GM23338 (cell line): ENCODE data around the gene TRAF3.

ENCODE experiments used
- EZH2 ChIP-seq: fragments of 200-600 bp; sonication (generic); IDR thresholded peaks from one replicate; pipeline ENCODE4 v1.8.0; 2017; ENCODE audit warnings: antibody characterized with exemption, mild to moderate bottlenecking, low read depth; ENCODE audit not compliant: unreplicated experiment
- EZH2phosphoT487 ChIP-seq: fragments of 200-600 bp; sonication (generic); IDR thresholded peaks from one replicate; pipeline ENCODE4 v1.8.1; 2018; ENCODE audit warnings: antibody characterized with exemption; ENCODE audit not compliant: unreplicated experiment
- JUNB ChIP-seq: IDR thresholded peaks from one replicate; pipeline ENCODE4 v1.6.1; 2016; ENCODE audit warnings: antibody characterized with exemption; ENCODE audit not compliant: unreplicated experiment
- POLR2AphosphoS5 ChIP-seq: IDR thresholded peaks from 2 replicates; pipeline ENCODE4 v1.6.1; 2016; ENCODE audit warnings: antibody characterized with exemption, low read depth
- TF ChIP-seq, protein P1 (sequence below): IDR thresholded peaks from 2 replicates; pipeline ENCODE4 v1.6.1; 2016; ENCODE audit warnings: antibody characterized with exemption
- TF ChIP-seq, protein P2 (sequence below), 2 experiments: fragments of 200-600 bp in 1 of 2; sonication (generic) in 1 of 2; conservative IDR thresholded peaks; 2 replicates each; pipeline versions ENCODE4 v1.5.1 to v1.6.1; 2016 to 2017; ENCODE audit warnings: antibody characterized with exemption in 2 of 2, low read depth in 2 of 2, mild to moderate bottlenecking in 2 of 2, moderate library complexity in 1 of 2

DNA sequence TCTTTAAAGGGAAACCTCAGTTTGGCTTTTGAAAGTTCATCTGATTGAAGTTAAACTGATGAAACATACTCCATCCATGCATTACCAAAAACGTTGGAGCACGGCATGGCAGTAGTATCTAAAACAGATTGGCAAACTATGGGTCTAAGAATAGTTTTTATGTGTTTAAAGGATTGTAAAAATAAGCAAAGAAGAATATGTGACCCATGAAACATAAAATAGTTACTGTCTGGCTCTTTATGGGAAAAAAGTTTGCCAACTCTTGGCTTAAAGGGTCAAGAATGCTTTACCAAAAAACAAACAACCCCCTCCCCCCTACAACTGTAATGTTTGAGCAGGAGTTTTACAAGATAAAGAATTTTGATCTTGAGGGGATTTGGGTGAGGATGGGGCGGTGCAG is 32.6 kb downstream of the TRAF3 start:
- TF ChIP-seq, protein P1, sequence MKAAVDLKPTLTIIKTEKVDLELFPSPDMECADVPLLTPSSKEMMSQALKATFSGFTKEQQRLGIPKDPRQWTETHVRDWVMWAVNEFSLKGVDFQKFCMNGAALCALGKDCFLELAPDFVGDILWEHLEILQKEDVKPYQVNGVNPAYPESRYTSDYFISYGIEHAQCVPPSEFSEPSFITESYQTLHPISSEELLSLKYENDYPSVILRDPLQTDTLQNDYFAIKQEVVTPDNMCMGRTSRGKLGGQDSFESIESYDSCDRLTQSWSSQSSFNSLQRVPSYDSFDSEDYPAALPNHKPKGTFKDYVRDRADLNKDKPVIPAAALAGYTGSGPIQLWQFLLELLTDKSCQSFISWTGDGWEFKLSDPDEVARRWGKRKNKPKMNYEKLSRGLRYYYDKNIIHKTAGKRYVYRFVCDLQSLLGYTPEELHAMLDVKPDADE: no peak
- TF ChIP-seq, protein P2, sequence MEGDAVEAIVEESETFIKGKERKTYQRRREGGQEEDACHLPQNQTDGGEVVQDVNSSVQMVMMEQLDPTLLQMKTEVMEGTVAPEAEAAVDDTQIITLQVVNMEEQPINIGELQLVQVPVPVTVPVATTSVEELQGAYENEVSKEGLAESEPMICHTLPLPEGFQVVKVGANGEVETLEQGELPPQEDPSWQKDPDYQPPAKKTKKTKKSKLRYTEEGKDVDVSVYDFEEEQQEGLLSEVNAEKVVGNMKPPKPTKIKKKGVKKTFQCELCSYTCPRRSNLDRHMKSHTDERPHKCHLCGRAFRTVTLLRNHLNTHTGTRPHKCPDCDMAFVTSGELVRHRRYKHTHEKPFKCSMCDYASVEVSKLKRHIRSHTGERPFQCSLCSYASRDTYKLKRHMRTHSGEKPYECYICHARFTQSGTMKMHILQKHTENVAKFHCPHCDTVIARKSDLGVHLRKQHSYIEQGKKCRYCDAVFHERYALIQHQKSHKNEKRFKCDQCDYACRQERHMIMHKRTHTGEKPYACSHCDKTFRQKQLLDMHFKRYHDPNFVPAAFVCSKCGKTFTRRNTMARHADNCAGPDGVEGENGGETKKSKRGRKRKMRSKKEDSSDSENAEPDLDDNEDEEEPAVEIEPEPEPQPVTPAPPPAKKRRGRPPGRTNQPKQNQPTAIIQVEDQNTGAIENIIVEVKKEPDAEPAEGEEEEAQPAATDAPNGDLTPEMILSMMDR (conservative IDR thresholded peaks at IDR 0.05; ENCODE audit: low read depth in 2 of 2): no peak
- no peak for TF ChIP-seq EZH2
- TF ChIP-seq POLR2AphosphoS5: no peak
- TF ChIP-seq EZH2phosphoT487: no peak
- no peak for TF ChIP-seq JUNB
